Lung (tissue), 13 donors: Measurements from ENCODE around the gene TEAD1. TPM values are rescaled to one million over a fixed set of nuclear protein-coding genes. Genes with fewer than 3 reads are reported as not detected.
A peak's percentile ranks its signal among the peaks of the same experiment; 100 is the strongest.

Source experiments
- ATAC-seq: fragments of 200-7000 bp; cut with Tn5 transposase; one replicate; pipeline ENCODE4 v1.9.1; 2020; ENCODE audit warnings: moderate number of reproducible peaks; ENCODE audit not compliant: insufficient read depth, low FRiP score
- DNase-seq, 3 donors: peaks; one replicate each; pipeline ENCODE4 v3.0.0-alpha.2; 2013 to 2017
- H3K27ac ChIP-seq, 2 donors: one replicate each; pipeline ENCODE4 v1.5.1; 2013; ENCODE audit warnings: mild to moderate bottlenecking in 2 of 2, moderate library complexity in 2 of 2, control low read depth in 1 of 2, inconsistent platforms in 1 of 2, low read depth in 1 of 2, low read length in 1 of 2
- H3K27me3 ChIP-seq, 3 donors: one replicate each; pipeline ENCODE4 v1.5.1; 2013; ENCODE audit warnings: low read length in 2 of 3; ENCODE audit not compliant: control insufficient read depth in 3 of 3, insufficient read depth in 3 of 3
- H3K36me3 ChIP-seq, 4 donors: one replicate each; pipeline ENCODE4 v1.5.1; 2013; ENCODE audit warnings: low read length in 4 of 4, mild to moderate bottlenecking in 1 of 4, moderate library complexity in 1 of 4; ENCODE audit not compliant: control insufficient read depth in 4 of 4, insufficient read depth in 4 of 4
- H3K4me1 ChIP-seq, 5 donors: one replicate each; pipeline ENCODE4 v1.5.1; 2013; ENCODE audit warnings: low read length in 5 of 5, mild to moderate bottlenecking in 2 of 5, moderate library complexity in 1 of 5; ENCODE audit not compliant: control insufficient read depth in 5 of 5, insufficient read depth in 5 of 5
- H3K4me3 ChIP-seq: one replicate; pipeline ENCODE4 v1.5.1; 2013; ENCODE audit warnings: mild to moderate bottlenecking, control low read depth, moderate library complexity
- H3K9ac ChIP-seq, 2 donors: one replicate each; pipeline ENCODE4 v1.5.1; 2013; ENCODE audit warnings: low read length in 2 of 2, control low read depth in 1 of 2; ENCODE audit not compliant: insufficient read depth in 1 of 2
- H3K9me3 ChIP-seq, 4 donors: one replicate each; pipeline ENCODE4 v1.5.1; 2013; ENCODE audit warnings: low read length in 3 of 4, mild to moderate bottlenecking in 1 of 4, moderate library complexity in 1 of 4; ENCODE audit not compliant: control insufficient read depth in 4 of 4, insufficient read depth in 3 of 4
- WGBS, 2 donors: extraction: QIAGEN DNeasy Blood & Tissue Kit; methylation state at CpG; one replicate each; pipeline ENCODE4 v1.1.7; 2013; 5-methylcytosine and 5-hydroxymethylcytosine counted together
- polyA plus RNA-seq, 2 donors: library from polyadenylated mRNA; stranded (reverse); fragments of 200-250 nt; gene quantifications; one replicate each; pipeline ENCODE4 v1.2.1, GENCODE V29; 2013
- small RNA-seq: library from RNA; depleted of rRNA; stranded (forward); fragments of <200 nt; gene quantifications from one replicate; pipeline ENCODE3, GENCODE V24; 2014; ENCODE audit warnings: low replicate concordance
- total RNA-seq, 2 donors: library from RNA; depleted of rRNA in 1 of 2; stranded (reverse); fragments of >200 nt in 1 of 2; gene quantifications; one replicate each; pipeline ENCODE4 v1.2.1, GENCODE V29; 2014 to 2021
- TF ChIP-seq, protein P1 (sequence below): IDR thresholded peaks from 2 replicates; pipeline ENCODE4 v1.5.1; 2012; ENCODE audit warnings: mild to moderate bottlenecking; ENCODE audit errors: control extremely low read depth, extremely low read depth
- donor health status: control.
- donor health status: control.
- donor health status: Bipolar disorder and iron deficiency.
- donor health status: healthy.
- donor health status: DM: yes; HTN: yes; CAD: no.

TEAD1 gene
- total and polyA plus RNA-seq, 4 donors: 7.7 to 141 (median 38.8) TPM

DNA sequence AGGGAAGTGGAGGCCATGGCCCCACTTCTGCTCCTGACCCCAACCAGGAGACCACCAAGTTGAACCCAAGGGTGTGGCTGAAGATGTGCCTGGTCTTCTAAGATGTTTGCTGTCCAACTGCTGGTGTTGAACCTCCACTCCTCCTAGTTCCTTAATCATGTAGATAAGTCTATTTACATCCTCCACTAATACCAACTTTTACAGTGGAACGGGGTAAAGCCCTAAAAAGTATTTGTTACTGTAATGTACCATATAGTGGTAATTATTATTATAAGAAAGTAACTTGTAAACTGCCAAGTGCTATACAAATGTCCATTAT, 315.9 kb downstream of the TEAD1 start:
- no peaks in the 10 kb centered on the region for H3K36me3 ChIP-seq
- H3K4me3 ChIP-seq: no peak overlapping the region
- no peak overlapping the region for H3K27ac ChIP-seq
- DNase-seq: no peak
- 83 to 88% methylated on average over 1 of the region's 1 CpG for WGBS, 2 donors
- H3K4me1 ChIP-seq: peaks cover 0 to 6% (median 0%) of the 10 kb centered on the region in 5 donors
- H3K9me3 ChIP-seq: no peaks in the 10 kb centered on the region
- H3K9ac ChIP-seq: no peak overlapping the region
- TF ChIP-seq, protein P1, sequence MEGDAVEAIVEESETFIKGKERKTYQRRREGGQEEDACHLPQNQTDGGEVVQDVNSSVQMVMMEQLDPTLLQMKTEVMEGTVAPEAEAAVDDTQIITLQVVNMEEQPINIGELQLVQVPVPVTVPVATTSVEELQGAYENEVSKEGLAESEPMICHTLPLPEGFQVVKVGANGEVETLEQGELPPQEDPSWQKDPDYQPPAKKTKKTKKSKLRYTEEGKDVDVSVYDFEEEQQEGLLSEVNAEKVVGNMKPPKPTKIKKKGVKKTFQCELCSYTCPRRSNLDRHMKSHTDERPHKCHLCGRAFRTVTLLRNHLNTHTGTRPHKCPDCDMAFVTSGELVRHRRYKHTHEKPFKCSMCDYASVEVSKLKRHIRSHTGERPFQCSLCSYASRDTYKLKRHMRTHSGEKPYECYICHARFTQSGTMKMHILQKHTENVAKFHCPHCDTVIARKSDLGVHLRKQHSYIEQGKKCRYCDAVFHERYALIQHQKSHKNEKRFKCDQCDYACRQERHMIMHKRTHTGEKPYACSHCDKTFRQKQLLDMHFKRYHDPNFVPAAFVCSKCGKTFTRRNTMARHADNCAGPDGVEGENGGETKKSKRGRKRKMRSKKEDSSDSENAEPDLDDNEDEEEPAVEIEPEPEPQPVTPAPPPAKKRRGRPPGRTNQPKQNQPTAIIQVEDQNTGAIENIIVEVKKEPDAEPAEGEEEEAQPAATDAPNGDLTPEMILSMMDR: no peak
- no peaks in the 10 kb centered on the region for H3K27me3 ChIP-seq
- ATAC-seq: no peak

DNA sequence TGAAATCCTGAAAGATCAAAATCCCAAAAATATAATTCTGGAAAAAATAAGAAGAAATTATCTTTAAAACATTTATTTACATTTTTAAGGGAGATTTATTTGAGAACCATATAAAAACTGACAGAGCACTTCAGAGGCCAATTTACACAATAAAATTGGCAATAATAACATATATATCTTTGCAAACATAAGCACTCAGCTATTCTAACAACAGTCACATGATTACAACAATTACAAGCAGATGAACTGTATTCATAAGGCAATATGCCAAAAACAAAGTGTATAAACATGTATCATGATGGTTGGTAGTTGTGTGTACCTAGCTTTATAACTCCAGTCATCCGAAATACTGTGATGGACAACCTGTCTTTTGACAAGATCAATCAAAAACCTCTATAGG, 317.2 kb downstream of the TEAD1 start:
- DNase-seq: peak in 2 of 3 donors; percentile 42 to 72
- H3K9me3 ChIP-seq: no peaks in the 10 kb centered on the region
- H3K4me3 ChIP-seq: no peak overlapping the region
- 85 to 95% methylated on average over 1 of the region's 1 CpG for WGBS, 2 donors
- H3K9ac ChIP-seq: no peak overlapping the region
- TF ChIP-seq, protein P1: no peak
- no peak for ATAC-seq
- no peaks in the 10 kb centered on the region for H3K36me3 ChIP-seq
- H3K27ac ChIP-seq: no peak overlapping the region
- no peaks in the 10 kb centered on the region for H3K27me3 ChIP-seq
- peaks cover 0 to 6% (median 0%) of the 10 kb centered on the region in 5 donors for H3K4me1 ChIP-seq

DNA sequence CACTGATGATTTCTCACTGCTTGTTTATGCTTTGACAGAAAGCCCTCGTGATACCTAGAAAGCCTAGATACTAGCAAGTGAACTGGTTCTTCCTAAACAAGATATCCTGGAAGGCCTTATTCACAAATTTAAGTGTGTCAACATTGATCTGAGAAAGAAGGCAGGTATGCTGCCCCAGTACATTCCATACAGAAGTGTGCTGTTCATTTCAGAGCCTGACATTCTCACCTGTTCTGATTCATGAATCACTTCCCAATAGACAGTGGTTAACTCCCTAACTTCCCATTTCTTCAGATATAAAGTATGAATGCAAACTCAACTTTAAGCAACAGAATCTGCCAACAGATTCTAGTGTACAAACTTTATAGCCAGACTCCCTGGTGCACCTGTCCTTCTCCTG, 319.4 kb downstream of the TEAD1 start:
- TF ChIP-seq, protein P1: no peak
- Histone ChIP-seq H3K4me1 (peaks cover 0 to 6% (median 0%) of the 10 kb centered on the region in 5 donors), H3K9ac (no peak overlapping the region), H3K27ac (no peak overlapping the region), H3K4me3 (no peak overlapping the region), H3K27me3 (no peaks in the 10 kb centered on the region), H3K9me3 (no peaks in the 10 kb centered on the region), H3K36me3 (no peaks in the 10 kb centered on the region)
- WGBS, 2 donors: 67 to 74% methylated on average over 1 of the region's 1 CpG
- DNase-seq (no peak), ATAC-seq (no peak)

Small RNAs within 50 kb of the gene (small RNA-seq; reads per million reads assigned to genes)
- not detected for gene RF00424
